HFF-Myc (cell line): ENCODE results near the gene ADGRD2.

Experiments
- DNase-seq: peaks from one replicate; pipeline ENCODE4 v3.0.0-alpha.2; 2011; ENCODE audit warnings: low read depth; ENCODE audit errors: extremely low read depth
- H3K4me3 ChIP-seq: replicated peaks from 2 replicates; pipeline ENCODE4 v1.5.1; 2011; ENCODE audit warnings: low read depth, mild to moderate bottlenecking, control low read depth, low read length
- CTCF ChIP-seq: IDR thresholded peaks from 2 replicates; pipeline ENCODE4 v1.5.1; 2012; ENCODE audit warnings: mild to moderate bottlenecking, low read depth, low read length, control low read depth; ENCODE audit errors: missing control alignments

Gene ADGRD2

GRCh38 chr9:124455820-124456219 lies 5.6 kb downstream of the ADGRD2 start:
- DNase-seq, result no peak
- H3K4me3 ChIP-seq, result no peak overlapping the region
- no peak for TF ChIP-seq CTCF

- H3K4me3 ChIP-seq, result no peak overlapping the region
- no peak for TF ChIP-seq CTCF
- DNase-seq, result no peak
Measured at GRCh38 chr9:124456341-124457078, 6.3 kb downstream of the ADGRD2 start.

GRCh38 chr9:124457079-124457886 lies 7.0 kb downstream of the ADGRD2 start:
- TF ChIP-seq CTCF, result no peak
- no peak for DNase-seq
- no peak overlapping the region for H3K4me3 ChIP-seq

- no peak for DNase-seq
- TF ChIP-seq CTCF, result no peak
- no peak overlapping the region for H3K4me3 ChIP-seq
Measured at GRCh38 chr9:124457887-124458431, 7.7 kb downstream of the ADGRD2 start.

- H3K4me3 ChIP-seq, result no peak overlapping the region
- DNase-seq, result no peak
- no peak for TF ChIP-seq CTCF
Measured at GRCh38 chr9:124458441-124458840, 8.2 kb downstream of the ADGRD2 start.

GRCh38 chr9:124462739-124463138 lies 12.5 kb downstream of the ADGRD2 start:
- no peak for DNase-seq
- TF ChIP-seq CTCF, result no peak
- no peak overlapping the region for H3K4me3 ChIP-seq
